H1 (cell line): ENCODE data around the gene TC2N.

Experiments used
- BRCA1 ChIP-seq: IDR thresholded peaks from 2 replicates; pipeline ENCODE4 v1.6.1; 2012; ENCODE audit warnings: low read depth, low read length, improper control_type of control experiment
- CTCF ChIP-seq, 3 experiments: IDR thresholded peaks; 1 replicate in 2 of 3; 2 replicates in 1 of 3; pipeline versions ENCODE4 v1.5.1 to v1.6.1; 2011; ENCODE audit warnings: low read length in 3 of 3, mild to moderate bottlenecking in 3 of 3, inconsistent platforms in 2 of 3, low read depth in 1 of 3, moderate library complexity in 1 of 3; ENCODE audit not compliant: insufficient read depth in 1 of 3; ENCODE audit errors: control extremely low read depth in 1 of 3
- PHF8 ChIP-seq: fragments of 200-600 bp; sonication (generic); conservative IDR thresholded peaks from 2 replicates; pipeline ENCODE4 v1.7.1; 2012; ENCODE audit warnings: low read depth, mild to moderate bottlenecking, inconsistent platforms, low read length, moderate library complexity
- POLR2A ChIP-seq, 2 experiments: IDR thresholded peaks; 1 replicate in 1 of 2; 2 replicates in 1 of 2; pipeline ENCODE4 v1.6.1; 2011; ENCODE audit warnings: low read depth in 2 of 2, low read length in 2 of 2, mild to moderate bottlenecking in 2 of 2; ENCODE audit errors: control extremely low read depth in 1 of 2
- RXRA ChIP-seq: IDR thresholded peaks from 2 replicates; pipeline ENCODE4 v1.6.1; 2011; ENCODE audit warnings: low read depth, mild to moderate bottlenecking, low read length, moderate library complexity; ENCODE audit not compliant: insufficient read depth
- SP1 ChIP-seq: IDR thresholded peaks from 2 replicates; pipeline ENCODE4 v1.6.1; 2011; ENCODE audit warnings: low read depth, low read length

GRCh38 chr14:91851563-91851962 lies 15.8 kb downstream of the TC2N start:
- TF ChIP-seq BRCA1 (no peak), CTCF (IDR thresholded peaks at IDR 0.05; ENCODE audit: control extremely low read depth in 1 of 3, insufficient read depth in 1 of 3, low read depth in 1 of 3, low read length in 3 of 3) (no peak), PHF8 (no peak), RXRA (no peak), POLR2A (IDR thresholded peaks at IDR 0.05; ENCODE audit: control extremely low read depth in 1 of 2, low read depth in 2 of 2, low read length in 2 of 2) (no peak), SP1 (no peak)
